ENCODE measurements around the gene ITIH3. TPM values are rescaled to one million over a fixed set of nuclear protein-coding genes. Genes with fewer than 3 reads are reported as not detected.

Gene ITIH3
- total and polyA plus RNA-seq, 2 of the 8 experiments (the other 6 are each of a cell fraction or from before 2014, with no cell fraction given): not detected

- TF ChIP-seq ATF2 (IDR thresholded peaks at IDR 0.05; ENCODE audit: low read length) (no peak), ZNF274 (IDR thresholded peaks at IDR 0.05; ENCODE audit: borderline replicate concordance, extremely low read depth, low read length) (no peak), KDM5A (IDR thresholded peaks at IDR 0.05; ENCODE audit: low read length) (no peak), SP1 (IDR thresholded peaks at IDR 0.05; ENCODE audit: low read depth, low read length) (no peak), HDAC2 (IDR thresholded peaks at IDR 0.05; ENCODE audit: borderline replicate concordance in 1 of 2, low read depth in 2 of 2, low read length in 2 of 2) (no peak)
Measured at GRCh38 chr3:52771334-52771681, 23.3 kb upstream of the ITIH3 start (continued).
